ENCODE results near the gene VASH2.

VASH2 gene

GRCh38 chr1:212973426-212973825 lies 23.1 kb downstream of the VASH2 start:
- no peak overlapping the region for H3K4me3 ChIP-seq (ENCODE audit: low read depth, low read length)
- TF ChIP-seq CTCF (IDR thresholded peaks at IDR 0.05; ENCODE audit: control insufficient read depth, extremely low read depth, insufficient read depth) = no peak
- no peak for DNase-seq (ENCODE audit: low read depth)

GRCh38 chr1:212973899-212974298 lies 23.6 kb downstream of the VASH2 start:
- no peak for TF ChIP-seq CTCF (IDR thresholded peaks at IDR 0.05; ENCODE audit: control insufficient read depth, extremely low read depth, insufficient read depth)
- no peak for DNase-seq (ENCODE audit: low read depth)
- H3K4me3 ChIP-seq (ENCODE audit: low read depth, low read length) = no peak overlapping the region

- no peak for DNase-seq (ENCODE audit: low read depth)
- no peak for TF ChIP-seq CTCF (IDR thresholded peaks at IDR 0.05; ENCODE audit: control insufficient read depth, extremely low read depth, insufficient read depth)
Observed at GRCh38 chr1:212974711-212975110, 24.4 kb downstream of the VASH2 start.

GRCh38 chr1:212975111-212975918 lies 25.0 kb downstream of the VASH2 start:
- DNase-seq (ENCODE audit: low read depth) = no peak
- no peak for TF ChIP-seq CTCF (IDR thresholded peaks at IDR 0.05; ENCODE audit: control insufficient read depth, extremely low read depth, insufficient read depth)
- no peak overlapping the region for H3K4me3 ChIP-seq (ENCODE audit: low read depth, low read length)

More at GRCh38 chr1:212974711-212975110, 24.4 kb downstream of the VASH2 start:
- no peak overlapping the region for H3K4me3 ChIP-seq (ENCODE audit: low read depth, low read length)

- no peak overlapping the region for H3K4me3 ChIP-seq (ENCODE audit: low read depth, low read length)
- no peak for DNase-seq (ENCODE audit: low read depth)
- TF ChIP-seq CTCF (IDR thresholded peaks at IDR 0.05; ENCODE audit: control insufficient read depth, extremely low read depth, insufficient read depth) = no peak
Observed at GRCh38 chr1:212976586-212976985, 26.2 kb downstream of the VASH2 start.

- H3K4me3 ChIP-seq (ENCODE audit: low read depth, low read length) = no peak overlapping the region
- TF ChIP-seq CTCF (IDR thresholded peaks at IDR 0.05; ENCODE audit: control insufficient read depth, extremely low read depth, insufficient read depth) = no peak
- DNase-seq (ENCODE audit: low read depth) = no peak
Observed at GRCh38 chr1:212977781-212978645, 27.7 kb downstream of the VASH2 start.

Measured in LNCaP clone FGC (cell line).